CD4-positive, alpha-beta T cell (primary cell): Measurements from ENCODE around the gene CHD5. TPM values are rescaled to one million over a fixed set of nuclear protein-coding genes. Genes with fewer than 3 reads are reported as not detected.

Experiments used
- ATAC-seq: fragments of 200-7000 bp; cut with Tn5 transposase; one replicate; pipeline ENCODE4 v1.10.0; 2022; ENCODE audit warnings: mild to moderate bottlenecking; ENCODE audit not compliant: poor library complexity
- CTCF ChIA-PET: fragments of 350-600 bp; sonication (Branson Sonifier 250); formaldehyde crosslinking; loops from one replicate; lab custom pipeline; 2021; ENCODE audit warnings: antibody characterized with exemption, inconsistent platforms; lab: Charles Lee
- POLR2A ChIA-PET: fragments of 350-600 bp; sonication (Branson Sonifier 250); formaldehyde crosslinking; loops from one replicate; lab custom pipeline; 2021; ENCODE audit warnings: antibody characterized with exemption, inconsistent platforms; lab: Charles Lee
- DNase-seq, 14 experiments: peaks; one replicate each; pipeline ENCODE4 v3.0.0-alpha.2; 2013 to 2020; ENCODE audit warnings: mixed read lengths in 2 of 14
- H3K27ac ChIP-seq, 2 donors: one replicate each; pipeline versions ENCODE4 v1.5.1 to v1.7.0; 2013; ENCODE audit warnings: low read length in 2 of 2, low read depth in 1 of 2, mild to moderate bottlenecking in 1 of 2
- H3K27me3 ChIP-seq, 2 experiments: 1 replicate in 1 of 2; 2 replicates in 1 of 2; pipeline versions ENCODE4 v1.6.1 to v1.7.0; 2013; ENCODE audit warnings: low read length in 2 of 2, control low read depth in 1 of 2, mild to moderate bottlenecking in 1 of 2, moderate library complexity in 1 of 2; ENCODE audit not compliant: insufficient read depth in 2 of 2, control insufficient read depth in 1 of 2
- H3K36me3 ChIP-seq: one replicate; pipeline ENCODE4 v1.6.1; 2013; ENCODE audit warnings: low read length, control low read depth; ENCODE audit not compliant: insufficient read depth
- H3K4me1 ChIP-seq: one replicate; pipeline ENCODE4 v1.6.1; 2013; ENCODE audit warnings: low read length, control low read depth; ENCODE audit not compliant: insufficient read depth
- H3K4me3 ChIP-seq: one replicate; pipeline ENCODE4 v1.5.1; 2013; ENCODE audit warnings: mild to moderate bottlenecking, low read length, moderate library complexity
- H3K9me3 ChIP-seq, 2 experiments: 1 replicate in 1 of 2; 2 replicates in 1 of 2; pipeline versions ENCODE4 v1.6.1 to v1.7.0; 2013; ENCODE audit warnings: low read length in 2 of 2, mild to moderate bottlenecking in 2 of 2, control low read depth in 1 of 2, moderate library complexity in 1 of 2; ENCODE audit not compliant: control insufficient read depth in 1 of 2, insufficient read depth in 1 of 2
- H3K27ac Mint-ChIP-seq: one replicate; pipeline ENCODE4 v1.8.0; 2020; ENCODE audit warnings: mixed read lengths
- H3K27me3 Mint-ChIP-seq: one replicate; pipeline ENCODE4 v1.8.0; 2021; ENCODE audit warnings: mixed read lengths
- H3K36me3 Mint-ChIP-seq: one replicate; pipeline ENCODE4 v1.8.0; 2021; ENCODE audit warnings: low read depth, mixed read lengths
- H3K4me1 Mint-ChIP-seq: one replicate; pipeline ENCODE4 v1.8.0; 2021; ENCODE audit warnings: low read depth, mixed read lengths
- H3K4me3 Mint-ChIP-seq: one replicate; pipeline ENCODE4 v1.8.0; 2020; ENCODE audit warnings: mild to moderate bottlenecking, mixed read lengths
- H3K9me3 Mint-ChIP-seq: one replicate; pipeline ENCODE4 v1.8.0; 2020; ENCODE audit warnings: mixed read lengths
- intact Hi-C, 2 experiments: fragments of 100-400 bp; cut with DNase I in 1 of 2; cut with micrococcal nuclease in 1 of 2; formaldehyde crosslinking; loops; one replicate each; pipeline versions ENCODE4 v1.15.1 to v1.9.0; 2023 to 2025; cut with DNase I, micrococcal nuclease
- total RNA-seq, 174 experiments: library from RNA in 2 of 174; stranded (reverse) in 2 of 174; gene quantifications; one replicate each; pipeline ENCODE4 v1.2.3 and lab custom pipeline; 2021 to 2026
- TF ChIP-seq, protein P1 (sequence below): fragments of 200-600 bp; IDR thresholded peaks from one replicate; pipeline ENCODE4 v1.8.0; 2022; ENCODE audit warnings: antibody characterized with exemption, mild to moderate bottlenecking

CHD5 gene
- total RNA-seq, 2 experiments from 2014 or later: 0.25 to 0.34 TPM

DNA sequence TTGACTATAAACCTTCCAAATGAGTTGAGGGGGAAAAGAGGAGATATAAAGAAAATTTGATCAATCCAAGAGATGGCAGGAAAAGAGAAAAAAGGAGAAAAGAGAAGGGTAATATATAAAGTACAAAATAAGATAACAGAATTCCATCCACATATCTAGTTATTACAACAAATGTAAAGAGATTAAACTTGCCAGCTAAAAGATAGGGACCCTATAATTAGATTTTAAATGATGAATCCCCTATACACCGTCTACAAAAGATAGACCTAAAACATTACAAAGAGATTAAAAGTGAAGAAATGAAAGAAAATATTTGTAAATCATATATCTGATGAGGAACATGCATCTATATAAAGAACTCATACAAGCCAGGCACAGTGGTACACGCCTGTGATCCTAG lies 63.1 kb downstream of the CHD5 start:
- TF ChIP-seq, protein P1, sequence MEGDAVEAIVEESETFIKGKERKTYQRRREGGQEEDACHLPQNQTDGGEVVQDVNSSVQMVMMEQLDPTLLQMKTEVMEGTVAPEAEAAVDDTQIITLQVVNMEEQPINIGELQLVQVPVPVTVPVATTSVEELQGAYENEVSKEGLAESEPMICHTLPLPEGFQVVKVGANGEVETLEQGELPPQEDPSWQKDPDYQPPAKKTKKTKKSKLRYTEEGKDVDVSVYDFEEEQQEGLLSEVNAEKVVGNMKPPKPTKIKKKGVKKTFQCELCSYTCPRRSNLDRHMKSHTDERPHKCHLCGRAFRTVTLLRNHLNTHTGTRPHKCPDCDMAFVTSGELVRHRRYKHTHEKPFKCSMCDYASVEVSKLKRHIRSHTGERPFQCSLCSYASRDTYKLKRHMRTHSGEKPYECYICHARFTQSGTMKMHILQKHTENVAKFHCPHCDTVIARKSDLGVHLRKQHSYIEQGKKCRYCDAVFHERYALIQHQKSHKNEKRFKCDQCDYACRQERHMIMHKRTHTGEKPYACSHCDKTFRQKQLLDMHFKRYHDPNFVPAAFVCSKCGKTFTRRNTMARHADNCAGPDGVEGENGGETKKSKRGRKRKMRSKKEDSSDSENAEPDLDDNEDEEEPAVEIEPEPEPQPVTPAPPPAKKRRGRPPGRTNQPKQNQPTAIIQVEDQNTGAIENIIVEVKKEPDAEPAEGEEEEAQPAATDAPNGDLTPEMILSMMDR: no peak
- no peak overlapping the region for H3K4me3 Mint-ChIP-seq
- intact Hi-C loops: no loop called here
- no peaks in the 10 kb centered on the region for H3K36me3 Mint-ChIP-seq
- H3K9me3 Mint-ChIP-seq: peaks cover 6% of the 10 kb centered on the region
- ATAC-seq: no peak
- no peaks in the 10 kb centered on the region for H3K27me3 ChIP-seq
- H3K27me3 Mint-ChIP-seq: no peaks in the 10 kb centered on the region
- no peaks in the 10 kb centered on the region for H3K4me1 ChIP-seq
- no peaks in the 10 kb centered on the region for H3K4me1 Mint-ChIP-seq
- ChIA-PET CTCF (no interaction called here), POLR2A (no interaction called here)
- no peak for DNase-seq
- no peaks in the 10 kb centered on the region for H3K36me3 ChIP-seq
- H3K27ac Mint-ChIP-seq: no peak overlapping the region
- no peak overlapping the region for H3K4me3 ChIP-seq
- no peak overlapping the region for H3K27ac ChIP-seq
- peaks cover 0 to 8% of the 10 kb centered on the region in 2 experiments for H3K9me3 ChIP-seq

- Histone ChIP-seq H3K27me3 (no peaks in the 10 kb centered on the region), H3K9me3 (peaks cover 0 to 8% of the 10 kb centered on the region in 2 experiments), H3K4me1 (no peaks in the 10 kb centered on the region), H3K36me3 (no peaks in the 10 kb centered on the region), H3K27ac (no peak overlapping the region), H3K4me3 (no peak overlapping the region)
- Mint-ChIP-seq H3K27ac (no peak overlapping the region), H3K27me3 (no peaks in the 10 kb centered on the region), H3K36me3 (no peaks in the 10 kb centered on the region), H3K4me3 (no peak overlapping the region), H3K4me1 (no peaks in the 10 kb centered on the region), H3K9me3 (peaks cover 6% of the 10 kb centered on the region)
- DNase-seq (no peak), ATAC-seq (no peak)
- ChIA-PET POLR2A (no interaction called here), CTCF (no interaction called here)
- intact Hi-C loops: no loop called here
- TF ChIP-seq, protein P1: no peak
These were observed 64.0 kb downstream of the CHD5 start for GRCh38 chr1:6116137-6116536.

GRCh38 chr1:6113745-6114144 lies 66.4 kb downstream of the CHD5 start:
- ATAC-seq (no peak), DNase-seq (peak in 1 of 14 experiments; percentile 4)
- peaks cover 5 to 8% of the 10 kb centered on the region in 2 experiments for H3K9me3 ChIP-seq
- no peaks in the 10 kb centered on the region for H3K4me1 ChIP-seq
- CTCF ChIA-PET: no interaction called here
- H3K27me3 Mint-ChIP-seq: no peaks in the 10 kb centered on the region
- H3K4me3 Mint-ChIP-seq: no peak overlapping the region
- POLR2A ChIA-PET: no interaction called here
- H3K36me3 ChIP-seq: no peaks in the 10 kb centered on the region
- intact Hi-C loops: no loop called here
- no peaks in the 10 kb centered on the region for H3K4me1 Mint-ChIP-seq
- H3K4me3 ChIP-seq: no peak overlapping the region
- H3K27ac Mint-ChIP-seq: no peak overlapping the region
- peaks cover 6% of the 10 kb centered on the region for H3K9me3 Mint-ChIP-seq
- no peaks in the 10 kb centered on the region for H3K27me3 ChIP-seq
- TF ChIP-seq, protein P1: no peak
- H3K36me3 Mint-ChIP-seq: no peaks in the 10 kb centered on the region
- no peak overlapping the region for H3K27ac ChIP-seq
